GM18519 (cell line): ENCODE results near the gene PAX2.

Source experiments
- ATAC-seq: cut with Tn5 transposase; IDR thresholded peaks from one replicate; pipeline ENCODE4 v1.9.1; 2021; ENCODE audit warnings: mild to moderate bottlenecking, moderate library complexity; ENCODE audit not compliant: unreplicated experiment, low FRiP score

The PAX2 gene

GRCh38 chr10:100873146-100873826, 127.9 kb downstream of the PAX2 start:
- ATAC-seq = no peak

GRCh38 chr10:100873827-100874326, 128.5 kb downstream of the PAX2 start:
- ATAC-seq = no peak

- ATAC-seq = no peak
These were observed 129.5 kb downstream of the PAX2 start for GRCh38 chr10:100874702-100875483.

GRCh38 chr10:100875484-100876166, 130.2 kb downstream of the PAX2 start:
- ATAC-seq = no peak

- ATAC-seq = no peak
These were observed 131.4 kb downstream of the PAX2 start for GRCh38 chr10:100876585-100877460.

GRCh38 chr10:100877461-100877850, 132.1 kb downstream of the PAX2 start:
- ATAC-seq = no peak

- ATAC-seq = no peak
These were observed 133.0 kb downstream of the PAX2 start for GRCh38 chr10:100878291-100878910.
